PFSK-1 (cell line): ENCODE results near the gene ERN1.

ENCODE experiments used
- FOXP2 ChIP-seq: optimal IDR thresholded peaks from 2 replicates; pipeline ENCODE3; 2011; ENCODE audit warnings: borderline replicate concordance, control low read depth, inconsistent platforms; ENCODE audit not compliant: insufficient read depth; ENCODE audit errors: extremely low read length, extremely low read depth
- POLR2AphosphoS5 ChIP-seq: IDR thresholded peaks from 2 replicates; pipeline ENCODE4 v1.6.1; 2012; ENCODE audit warnings: low read depth, mild to moderate bottlenecking, control low read depth, low read length, moderate library complexity
- SIN3A ChIP-seq: IDR thresholded peaks from 2 replicates; pipeline ENCODE4 v1.6.1; 2012; ENCODE audit warnings: mild to moderate bottlenecking, low read length, moderate library complexity, borderline replicate concordance; ENCODE audit not compliant: insufficient read depth
- TAF1 ChIP-seq: IDR thresholded peaks from 2 replicates; pipeline ENCODE4 v1.6.1; 2012; ENCODE audit warnings: low read length, control low read depth, borderline replicate concordance; ENCODE audit not compliant: insufficient read depth
- TF ChIP-seq, protein P1 (sequence below), 2 experiments: IDR thresholded peaks; 2 replicates each; pipeline versions ENCODE4 v1.6.1 to v1.8.0; 2011 to 2012; ENCODE audit warnings: low read depth in 2 of 2, low read length in 2 of 2, control low read depth in 1 of 2, inconsistent platforms in 1 of 2, mild to moderate bottlenecking in 1 of 2, moderate library complexity in 1 of 2; ENCODE audit not compliant: insufficient read depth in 1 of 2

DNA sequence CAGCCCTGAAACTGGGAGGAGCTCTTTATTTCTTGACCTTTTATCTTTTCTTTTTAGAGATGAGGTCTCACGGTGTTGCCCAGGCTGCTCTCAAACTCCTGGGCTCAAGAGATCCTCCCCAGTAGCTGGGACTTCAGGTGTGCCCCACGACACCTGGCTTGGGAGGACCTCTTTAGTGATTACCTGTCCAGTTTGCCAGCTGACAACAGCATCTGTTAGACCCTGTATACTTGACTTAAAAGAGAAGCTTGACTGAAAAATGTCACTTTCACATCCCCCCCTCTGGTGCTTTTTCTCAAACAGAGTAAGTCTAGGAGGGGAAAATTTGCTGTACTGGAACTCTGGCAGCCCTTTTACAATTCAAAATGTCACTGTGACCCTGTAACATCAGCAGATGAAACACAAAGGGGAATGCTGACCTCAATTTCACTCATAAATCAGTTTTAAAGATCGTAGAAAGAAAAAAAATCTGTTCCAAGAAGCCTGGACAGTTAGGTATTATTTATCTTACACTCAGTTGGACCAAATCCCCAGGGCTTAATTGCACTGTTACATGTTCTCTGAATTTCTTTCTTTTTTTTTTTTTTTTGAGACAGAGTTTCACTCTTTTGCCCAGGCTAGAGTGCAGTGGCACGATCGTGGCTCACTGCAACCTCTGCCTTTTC is 1.8 kb upstream of the ERN1 start:
- no peak for TF ChIP-seq TAF1
- no peak for TF ChIP-seq SIN3A
- TF ChIP-seq FOXP2: no peak
- no peak for TF ChIP-seq POLR2AphosphoS5
- TF ChIP-seq, protein P1, sequence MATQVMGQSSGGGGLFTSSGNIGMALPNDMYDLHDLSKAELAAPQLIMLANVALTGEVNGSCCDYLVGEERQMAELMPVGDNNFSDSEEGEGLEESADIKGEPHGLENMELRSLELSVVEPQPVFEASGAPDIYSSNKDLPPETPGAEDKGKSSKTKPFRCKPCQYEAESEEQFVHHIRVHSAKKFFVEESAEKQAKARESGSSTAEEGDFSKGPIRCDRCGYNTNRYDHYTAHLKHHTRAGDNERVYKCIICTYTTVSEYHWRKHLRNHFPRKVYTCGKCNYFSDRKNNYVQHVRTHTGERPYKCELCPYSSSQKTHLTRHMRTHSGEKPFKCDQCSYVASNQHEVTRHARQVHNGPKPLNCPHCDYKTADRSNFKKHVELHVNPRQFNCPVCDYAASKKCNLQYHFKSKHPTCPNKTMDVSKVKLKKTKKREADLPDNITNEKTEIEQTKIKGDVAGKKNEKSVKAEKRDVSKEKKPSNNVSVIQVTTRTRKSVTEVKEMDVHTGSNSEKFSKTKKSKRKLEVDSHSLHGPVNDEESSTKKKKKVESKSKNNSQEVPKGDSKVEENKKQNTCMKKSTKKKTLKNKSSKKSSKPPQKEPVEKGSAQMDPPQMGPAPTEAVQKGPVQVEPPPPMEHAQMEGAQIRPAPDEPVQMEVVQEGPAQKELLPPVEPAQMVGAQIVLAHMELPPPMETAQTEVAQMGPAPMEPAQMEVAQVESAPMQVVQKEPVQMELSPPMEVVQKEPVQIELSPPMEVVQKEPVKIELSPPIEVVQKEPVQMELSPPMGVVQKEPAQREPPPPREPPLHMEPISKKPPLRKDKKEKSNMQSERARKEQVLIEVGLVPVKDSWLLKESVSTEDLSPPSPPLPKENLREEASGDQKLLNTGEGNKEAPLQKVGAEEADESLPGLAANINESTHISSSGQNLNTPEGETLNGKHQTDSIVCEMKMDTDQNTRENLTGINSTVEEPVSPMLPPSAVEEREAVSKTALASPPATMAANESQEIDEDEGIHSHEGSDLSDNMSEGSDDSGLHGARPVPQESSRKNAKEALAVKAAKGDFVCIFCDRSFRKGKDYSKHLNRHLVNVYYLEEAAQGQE (IDR thresholded peaks at IDR 0.05; ENCODE audit: insufficient read depth in 1 of 2, low read depth in 2 of 2, low read length in 2 of 2): no peak
